HG03108 (cell line): ENCODE measurements around the gene MTHFS.

ENCODE experiments used
- ATAC-seq: cut with Tn5 transposase; IDR thresholded peaks from one replicate; pipeline ENCODE4 v1.9.1; 2021; ENCODE audit warnings: moderate library complexity; ENCODE audit not compliant: unreplicated experiment

MTHFS gene

DNA sequence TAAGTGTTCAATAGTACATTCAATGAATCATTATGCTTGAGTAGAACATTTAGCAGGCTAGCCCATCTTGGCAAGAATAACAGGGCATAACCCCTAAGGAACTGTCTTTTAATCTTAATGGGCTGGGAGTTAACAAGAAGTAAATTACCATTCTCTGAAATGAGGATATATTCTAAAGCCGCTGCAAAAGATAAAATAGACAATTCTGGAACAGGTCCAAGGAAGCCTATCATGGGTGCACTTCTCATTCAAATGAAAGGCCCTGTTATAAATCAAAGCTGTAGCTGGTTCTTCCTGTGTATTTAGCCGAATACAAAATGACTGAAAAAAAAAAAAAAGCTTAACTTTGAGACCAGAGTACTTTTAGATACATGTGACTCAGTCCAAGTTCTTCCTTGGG, 15.6 kb downstream of the MTHFS start:
- ATAC-seq = no peak

DNA sequence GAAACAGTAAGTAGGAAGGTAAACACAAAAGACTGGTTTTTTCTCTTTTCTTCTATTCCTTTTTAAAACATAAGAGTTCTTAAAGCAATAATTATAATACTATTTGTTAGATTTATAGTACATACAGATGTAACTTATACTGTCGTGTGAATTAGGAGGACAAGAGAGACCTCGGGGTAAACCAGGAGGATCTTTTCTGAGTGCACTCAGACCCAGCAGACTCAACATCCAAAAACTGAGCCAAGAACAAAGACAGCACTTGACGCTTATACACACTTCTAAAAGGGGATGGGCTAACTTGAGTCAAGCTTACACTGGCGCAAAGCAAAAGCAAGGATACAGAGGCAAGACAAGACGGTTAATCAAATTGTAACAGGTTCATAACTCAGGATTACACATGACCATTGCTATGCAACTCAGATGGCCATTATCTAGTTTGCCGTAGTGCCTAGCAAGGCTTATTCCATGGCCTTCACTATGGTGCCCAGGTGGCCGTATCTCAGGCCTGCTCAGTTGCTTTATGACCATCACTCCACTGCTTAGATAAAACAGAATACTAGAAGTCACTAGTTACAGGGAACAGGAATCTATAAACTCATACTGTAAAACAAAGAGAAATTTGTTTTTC, 18.6 kb downstream of the MTHFS start:
- no peak for ATAC-seq

DNA sequence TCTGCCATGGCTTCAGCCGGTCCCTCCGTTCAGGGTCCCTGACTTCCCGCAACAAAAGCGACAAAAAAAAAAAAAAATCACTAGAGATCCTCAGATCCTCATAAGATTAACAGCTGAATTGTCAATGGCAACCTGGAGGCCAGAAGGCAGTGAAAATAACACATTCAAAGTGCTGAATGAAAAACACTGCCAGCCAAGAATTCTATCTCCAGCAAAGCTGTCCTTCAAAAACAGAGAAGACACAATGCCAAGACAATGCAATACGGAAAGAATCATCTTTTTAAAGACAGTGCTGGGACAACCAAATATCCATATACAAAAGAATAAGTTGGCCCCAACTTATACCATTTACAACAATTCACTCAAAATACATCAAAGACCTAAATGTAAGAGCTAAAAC, 21.6 kb downstream of the MTHFS start:
- no peak for ATAC-seq

DNA sequence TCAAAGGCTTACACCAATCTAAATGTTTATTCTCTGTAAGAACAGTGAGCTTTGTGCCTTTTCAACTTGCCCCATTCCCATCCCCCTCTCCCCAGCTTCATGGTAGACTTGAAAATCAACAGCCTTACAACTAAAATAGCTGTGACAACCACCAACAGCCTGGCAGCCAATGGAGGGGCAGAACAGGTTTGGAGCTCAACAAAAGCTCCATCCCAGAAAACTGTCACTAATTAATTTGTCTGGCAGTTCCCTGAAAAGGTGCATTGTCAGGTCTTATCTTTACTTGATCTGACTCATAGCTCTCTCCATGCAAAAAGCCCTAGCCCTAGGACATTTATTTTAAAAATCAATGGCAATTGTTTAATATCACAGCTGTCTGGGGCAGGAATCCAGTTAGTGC, 22.6 kb downstream of the MTHFS start:
- no peak for ATAC-seq

DNA sequence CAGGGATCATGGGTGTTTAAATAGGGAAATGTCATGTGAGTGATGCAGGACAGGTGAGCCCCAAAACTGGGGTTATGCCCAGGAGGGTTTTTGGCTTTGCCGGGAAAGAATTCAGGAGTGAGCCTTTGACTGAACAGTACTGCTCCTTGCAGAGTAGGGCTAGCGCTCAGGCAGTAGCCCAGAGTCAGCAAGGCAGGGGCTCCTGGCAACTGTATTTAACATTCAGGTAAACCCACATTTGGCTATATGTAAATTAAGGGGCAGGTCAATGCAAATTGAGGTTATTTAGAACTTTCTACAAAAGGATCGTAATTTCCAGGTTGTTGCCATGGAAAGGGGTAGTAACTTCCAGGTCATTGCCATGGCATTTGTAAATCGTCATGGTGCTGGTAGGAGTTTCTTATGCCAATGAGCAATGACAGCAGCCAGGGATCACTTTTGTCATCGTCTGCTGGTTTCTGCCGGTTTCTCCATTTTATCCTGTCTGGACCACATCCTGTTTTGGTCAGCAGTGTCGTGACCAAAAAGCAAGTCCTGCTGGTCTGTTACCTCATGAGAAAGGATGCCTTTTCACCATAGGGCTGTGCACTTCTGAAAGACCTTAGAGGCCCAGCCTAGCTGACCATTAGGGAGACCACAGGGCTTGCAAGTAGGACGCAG, 24.3 kb downstream of the MTHFS start:
- ATAC-seq = no peak

DNA sequence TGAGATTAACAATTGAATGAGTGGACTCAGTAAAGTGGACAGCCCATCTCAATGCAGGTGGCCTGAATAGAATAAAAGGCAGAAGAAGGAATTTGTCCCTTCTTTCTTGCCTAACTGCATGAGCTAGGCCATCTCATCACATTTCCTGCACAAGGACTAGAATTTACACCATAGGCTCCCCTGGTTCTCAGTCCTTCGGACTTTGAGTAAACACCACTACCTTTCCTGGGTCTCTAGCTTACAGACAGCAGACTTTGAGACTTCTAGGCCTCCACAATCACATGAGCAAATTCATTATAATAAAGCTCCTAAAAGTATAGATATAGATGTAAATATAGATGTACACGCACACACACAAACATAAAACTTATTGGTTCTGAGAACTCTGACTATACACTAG, 28.3 kb downstream of the MTHFS start:
- no peak for ATAC-seq

DNA sequence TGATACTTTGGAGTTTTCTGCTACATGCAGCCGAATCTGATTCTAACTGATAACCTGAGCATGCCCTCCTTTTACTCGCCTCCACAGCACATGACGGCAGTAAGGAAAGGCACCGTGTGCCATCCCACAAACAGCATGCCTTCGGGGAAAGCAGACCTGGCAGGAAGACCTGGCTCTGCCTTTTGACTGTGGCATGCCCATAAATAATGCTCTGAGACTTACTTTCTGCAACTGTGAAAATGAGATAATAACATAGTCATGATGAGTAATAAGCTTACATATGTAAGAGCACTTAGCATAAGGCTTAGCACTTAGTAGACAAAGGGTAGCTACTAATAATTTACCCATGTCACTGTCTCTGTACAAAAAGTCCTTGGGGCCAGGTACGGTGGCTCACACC, 32.9 kb downstream of the MTHFS start:
- ATAC-seq = no peak

DNA sequence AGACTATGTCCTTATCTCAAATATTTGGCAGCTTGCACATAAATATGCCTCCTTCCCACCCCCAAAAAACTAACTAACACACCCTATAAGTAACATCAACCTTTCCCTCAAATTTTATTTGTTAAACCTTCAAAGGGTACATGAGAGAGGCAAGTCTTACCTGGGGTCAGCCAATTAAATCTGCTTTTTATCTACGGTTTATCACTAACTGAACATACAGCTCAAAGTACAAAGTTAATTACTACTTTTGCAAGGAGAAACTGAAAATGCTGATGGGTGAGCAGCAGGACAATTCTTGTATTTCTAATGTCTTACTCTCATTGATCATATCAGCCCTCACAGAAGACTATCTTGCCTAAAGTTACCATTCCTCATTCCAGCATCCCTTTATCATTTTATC, 34.6 kb downstream of the MTHFS start:
- no peak for ATAC-seq

DNA sequence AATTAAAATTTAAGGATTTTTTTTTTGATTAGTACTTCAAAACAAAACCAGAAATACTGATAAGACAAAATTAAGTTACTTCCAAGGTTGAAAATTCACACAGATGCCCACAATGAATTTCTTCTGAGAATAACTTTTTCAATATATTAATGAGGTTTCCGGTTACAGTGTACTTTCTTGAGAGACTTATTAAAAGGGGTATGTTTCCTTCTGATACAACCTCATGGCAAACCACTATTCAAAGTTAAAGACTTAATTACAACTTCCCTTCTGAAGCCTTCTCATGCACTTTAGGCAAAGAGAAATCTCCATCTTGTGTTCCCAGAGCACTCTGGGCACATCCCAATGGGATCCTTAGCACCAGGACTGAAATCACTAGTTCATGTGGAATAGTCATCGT, 36.2 kb downstream of the MTHFS start:
- no peak for ATAC-seq

DNA sequence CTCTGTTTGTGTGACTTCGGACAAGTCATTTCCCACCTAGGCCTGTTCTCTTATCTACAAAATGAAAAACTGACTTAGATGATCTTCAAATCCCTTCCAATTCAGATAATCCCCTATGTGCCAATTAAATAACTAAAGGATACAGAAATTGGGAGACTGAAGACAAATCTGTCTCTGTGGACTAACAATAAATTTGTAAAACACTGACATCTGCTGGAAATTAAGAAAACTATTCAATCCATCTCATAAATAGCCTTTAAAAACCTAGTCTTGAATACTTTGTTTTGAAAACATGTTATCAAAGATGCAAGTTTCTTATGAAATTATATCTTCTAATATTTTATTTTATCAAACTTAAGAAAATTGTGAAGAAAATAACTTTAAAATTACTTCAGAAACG, 38.3 kb downstream of the MTHFS start:
- ATAC-seq = no peak

DNA sequence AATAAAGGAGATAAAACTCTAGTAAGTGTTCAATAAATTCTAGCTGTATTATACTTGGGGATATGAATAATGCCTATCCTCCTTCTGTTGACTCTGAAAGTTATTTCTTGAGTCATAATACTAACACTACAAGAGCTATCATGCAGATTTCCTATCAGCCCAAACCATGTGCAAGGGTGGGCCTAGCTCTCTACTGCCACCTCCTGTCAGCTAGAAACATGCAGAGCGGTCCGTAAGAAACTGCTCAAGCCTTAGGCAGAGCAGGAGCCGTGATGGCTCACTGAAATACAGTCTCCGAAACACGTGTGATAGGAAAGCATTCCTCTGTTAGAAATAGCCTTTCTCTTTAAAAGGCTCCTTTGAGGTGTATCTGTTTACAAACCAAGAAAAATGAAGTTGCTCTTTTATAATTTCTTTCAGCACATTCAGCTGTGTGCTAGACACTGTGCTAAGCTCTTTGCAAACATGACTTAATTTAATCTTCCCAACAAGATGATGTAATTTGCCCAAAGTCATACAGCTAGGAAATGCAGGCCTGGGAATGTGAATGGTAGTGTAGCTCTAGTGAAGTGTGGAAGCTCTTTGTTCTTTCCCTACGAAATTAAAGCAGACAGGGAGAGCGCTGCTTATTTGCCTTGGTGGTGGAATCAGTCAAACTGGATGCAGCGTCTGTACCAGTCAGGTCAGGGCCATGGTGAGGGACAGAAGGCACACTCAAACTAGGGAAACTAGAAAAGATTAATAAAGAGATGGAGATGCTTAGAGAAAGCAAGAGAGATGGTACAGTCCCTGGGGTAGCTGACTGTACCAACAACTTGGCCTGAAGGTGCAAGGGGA, 43.1 kb downstream of the MTHFS start:
- ATAC-seq = peak; percentile 87

DNA sequence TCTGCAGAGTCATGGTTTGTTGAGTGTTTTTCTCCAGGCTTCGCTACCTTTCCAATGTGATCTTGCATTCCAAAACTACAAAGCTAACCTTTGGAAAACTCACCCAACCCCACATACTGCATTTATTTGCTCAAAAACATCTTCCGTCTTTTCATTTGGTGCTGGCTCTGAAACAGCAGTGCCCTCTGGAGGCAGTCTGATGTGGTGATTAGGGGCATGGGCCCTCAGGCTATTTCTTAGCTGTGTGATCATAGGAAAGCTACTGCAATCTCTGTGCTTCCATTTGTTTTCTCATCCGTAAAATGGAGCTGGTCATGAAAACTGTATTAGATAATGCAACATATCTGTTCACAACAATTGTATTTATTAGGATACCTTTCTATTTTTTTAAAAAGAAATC, 47.0 kb downstream of the MTHFS start:
- no peak for ATAC-seq

DNA sequence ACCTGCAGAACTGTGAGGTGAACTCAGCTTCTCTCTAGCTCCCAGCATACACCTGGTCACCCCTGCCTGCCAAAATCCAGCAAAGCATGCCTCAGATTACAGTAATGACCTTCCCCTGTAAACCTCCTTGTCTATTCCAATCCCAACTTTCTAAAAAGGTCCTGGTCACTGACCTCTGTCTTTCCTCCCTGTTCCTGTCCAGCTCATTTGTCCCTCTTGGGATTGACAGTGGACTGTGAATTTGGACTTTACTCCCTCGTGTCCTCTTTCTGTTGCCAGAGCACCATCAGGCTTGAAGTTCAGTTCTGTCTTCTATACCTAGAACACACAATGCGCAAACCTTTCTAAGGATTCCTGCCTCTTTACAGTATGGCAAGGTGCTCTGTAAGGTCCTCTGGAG, 50.3 kb downstream of the MTHFS start:
- no peak for ATAC-seq

DNA sequence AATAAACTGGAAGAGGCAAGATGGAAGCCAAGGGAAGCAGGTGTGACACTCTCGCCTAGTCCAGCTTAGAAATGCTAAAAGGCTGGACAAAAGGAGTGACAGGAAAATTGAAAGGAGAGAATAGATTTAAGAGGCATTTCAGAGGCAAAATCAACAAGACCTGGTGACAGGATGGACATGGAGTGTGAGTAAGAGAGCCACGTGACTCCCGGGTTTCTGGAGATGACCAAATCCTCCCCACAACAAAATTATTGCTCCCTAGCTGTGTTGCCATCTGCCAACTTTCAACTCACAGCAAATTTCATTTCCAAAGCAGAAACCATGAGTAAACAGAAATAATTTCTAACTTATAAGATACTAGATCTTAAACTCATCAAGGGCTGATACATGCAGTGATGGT, 52.6 kb downstream of the MTHFS start:
- no peak for ATAC-seq

DNA sequence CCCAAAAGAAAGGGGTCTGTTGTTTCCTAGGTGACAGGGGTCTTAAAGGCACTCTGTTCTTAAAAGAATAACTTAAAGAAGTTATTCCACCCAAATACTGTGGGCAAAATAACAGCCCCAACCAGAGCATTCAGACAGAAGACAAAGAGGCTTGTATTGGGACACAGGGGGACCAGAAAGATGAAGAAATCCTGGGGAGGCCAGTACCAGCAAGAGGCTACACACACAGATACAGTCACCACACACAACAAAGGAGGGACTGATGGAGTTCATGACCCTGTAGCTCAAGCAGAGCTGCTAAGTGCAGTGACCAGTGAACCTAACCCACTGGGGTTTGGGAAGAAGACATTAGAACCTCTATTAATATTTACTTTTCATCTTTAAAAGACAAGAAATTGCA, 59.0 kb downstream of the MTHFS start:
- no peak for ATAC-seq

DNA sequence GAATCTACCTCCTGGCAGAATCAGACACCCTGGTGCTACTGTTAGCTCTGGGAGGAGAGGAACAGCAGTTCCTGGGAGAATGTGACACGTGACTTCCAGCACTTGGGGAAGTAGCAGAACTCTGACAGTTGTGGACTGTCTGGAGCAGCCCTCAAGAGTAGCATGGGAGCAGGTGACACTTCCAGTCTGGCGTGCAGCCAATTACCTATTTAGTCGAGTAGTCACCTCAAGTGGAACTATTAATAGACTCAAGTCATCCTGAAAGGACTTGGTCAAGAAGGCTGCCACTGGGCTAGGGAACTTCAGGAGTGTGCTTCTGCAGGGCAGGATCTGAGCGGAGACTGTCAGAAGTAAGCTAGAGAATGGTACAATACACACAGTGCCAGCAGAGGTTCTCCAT, 62.3 kb downstream of the MTHFS start:
- no peak for ATAC-seq

DNA sequence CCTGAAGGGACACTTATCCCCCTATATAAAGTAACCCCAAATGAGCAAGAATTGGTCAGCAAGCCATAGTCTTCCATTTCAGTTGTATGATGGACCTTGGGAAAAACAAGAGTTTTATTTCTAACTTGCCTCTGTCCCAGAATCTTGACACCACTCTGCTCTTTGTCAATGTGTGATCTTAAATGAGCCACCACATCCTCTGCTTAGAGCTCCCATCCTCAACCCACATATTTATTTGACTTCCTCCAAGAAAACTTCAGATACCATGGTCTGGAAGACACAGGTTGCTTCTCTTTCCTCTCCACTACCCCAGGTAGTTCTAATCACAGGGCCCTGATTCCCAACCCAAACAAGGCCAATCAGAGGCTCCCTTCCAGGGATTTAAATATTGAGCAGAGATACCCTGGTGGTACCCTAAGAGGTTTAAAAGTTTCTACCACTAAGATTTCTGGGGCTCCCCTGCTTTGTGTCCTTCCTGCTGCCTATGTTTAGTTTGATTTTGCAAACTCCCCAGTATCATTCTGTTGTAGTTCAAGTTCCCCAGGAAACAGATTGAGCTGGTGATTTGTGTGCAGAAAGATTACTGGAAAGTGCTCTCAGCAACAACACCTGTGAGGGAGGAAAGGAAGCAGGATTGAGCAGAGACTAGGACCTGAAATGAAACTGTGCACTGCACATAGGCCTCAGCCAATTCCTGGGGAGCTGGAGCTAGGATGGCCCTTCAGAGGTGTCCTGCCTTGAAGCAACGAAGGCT, 64.3 kb downstream of the MTHFS start:
- ATAC-seq = no peak

DNA sequence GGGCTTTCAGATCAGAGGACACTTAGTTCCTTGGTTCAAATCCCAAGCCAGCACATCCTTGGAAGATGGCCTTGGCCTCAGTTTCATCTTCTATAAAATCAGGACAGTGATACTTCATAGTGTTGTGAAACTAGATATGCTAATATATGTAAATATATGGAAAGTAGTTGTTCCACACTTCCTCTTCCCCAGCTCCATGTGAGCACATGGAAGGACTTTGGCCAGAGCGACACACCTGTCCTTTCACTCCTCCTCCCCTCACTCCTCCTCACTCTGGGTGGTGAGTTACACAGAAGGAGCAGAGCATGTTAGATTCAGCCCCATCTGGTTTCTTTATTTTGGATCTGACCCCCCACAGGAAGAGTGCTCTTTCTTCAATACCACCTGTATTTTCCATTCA, 65.2 kb downstream of the MTHFS start:
- ATAC-seq = no peak

DNA sequence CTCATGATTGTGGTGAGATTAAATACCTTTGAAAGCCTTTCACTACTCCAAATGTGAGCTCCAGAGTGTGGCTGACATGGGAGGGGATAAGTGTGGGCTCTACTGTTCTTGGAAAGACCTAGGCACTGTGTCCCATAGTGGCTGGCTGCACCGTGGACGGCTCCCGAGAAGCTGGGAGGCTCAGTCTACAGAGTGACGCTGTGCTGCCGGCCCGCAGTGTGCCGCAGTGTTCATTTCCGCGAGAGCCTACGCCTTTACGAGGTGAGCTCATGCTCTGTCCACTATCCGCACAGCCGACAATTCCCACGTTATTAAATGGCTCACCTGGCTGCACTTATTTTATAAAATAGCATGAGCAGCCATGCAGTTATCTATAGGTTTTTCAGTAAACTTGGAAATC, 66.9 kb downstream of the MTHFS start:
- ATAC-seq = no peak

DNA sequence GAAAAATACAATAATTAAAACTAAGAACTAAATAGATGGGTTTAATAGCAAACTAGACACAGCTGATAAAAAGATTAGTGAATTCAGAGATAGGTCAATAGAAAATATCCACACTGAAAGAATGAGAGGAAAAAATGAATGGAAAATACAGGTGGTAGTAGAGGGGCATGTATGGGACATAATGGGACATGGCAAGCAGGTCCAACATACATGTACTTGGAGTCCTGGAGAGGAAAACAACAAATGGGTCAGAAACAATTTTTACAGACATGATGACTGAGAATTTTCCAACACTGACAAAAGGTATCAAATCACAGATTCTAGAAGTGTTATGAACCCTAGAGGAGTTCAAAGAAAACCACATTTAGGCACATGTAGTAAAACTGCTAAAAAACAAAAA, 68.4 kb downstream of the MTHFS start:
- no peak for ATAC-seq

DNA sequence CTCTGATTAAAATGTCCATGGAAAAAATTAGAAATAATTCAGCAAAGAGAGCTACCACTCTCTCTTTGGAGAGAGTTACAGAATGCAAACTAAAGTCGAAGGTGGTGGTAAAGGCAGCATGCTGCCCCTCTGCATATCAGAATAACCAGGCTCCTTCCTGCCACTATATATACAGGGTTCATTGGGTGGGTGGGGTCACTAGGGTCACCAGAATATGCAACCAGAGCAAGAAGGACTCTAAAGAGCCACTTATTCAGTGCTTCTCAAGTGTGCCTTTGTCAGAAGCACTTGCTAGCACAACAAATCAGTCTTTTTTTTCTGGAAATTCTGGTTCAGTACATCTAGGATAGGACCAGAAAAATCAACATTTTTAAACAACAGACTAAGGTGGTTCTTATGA, 70.0 kb downstream of the MTHFS start:
- no peak for ATAC-seq
